GM19240 (cell line): ENCODE results near the gene UNC13C.
"Not testable (repeated sequence)": the region's sequence is repeated elsewhere in the genome, so short reads cannot be mapped to it uniquely, and the experiment has no call there.

Experiments used
- DNase-seq: peaks from one replicate; pipeline ENCODE4 v3.0.0; 2011; ENCODE audit warnings: low spot score; ENCODE audit not compliant: insufficient read length

The UNC13C gene

DNA sequence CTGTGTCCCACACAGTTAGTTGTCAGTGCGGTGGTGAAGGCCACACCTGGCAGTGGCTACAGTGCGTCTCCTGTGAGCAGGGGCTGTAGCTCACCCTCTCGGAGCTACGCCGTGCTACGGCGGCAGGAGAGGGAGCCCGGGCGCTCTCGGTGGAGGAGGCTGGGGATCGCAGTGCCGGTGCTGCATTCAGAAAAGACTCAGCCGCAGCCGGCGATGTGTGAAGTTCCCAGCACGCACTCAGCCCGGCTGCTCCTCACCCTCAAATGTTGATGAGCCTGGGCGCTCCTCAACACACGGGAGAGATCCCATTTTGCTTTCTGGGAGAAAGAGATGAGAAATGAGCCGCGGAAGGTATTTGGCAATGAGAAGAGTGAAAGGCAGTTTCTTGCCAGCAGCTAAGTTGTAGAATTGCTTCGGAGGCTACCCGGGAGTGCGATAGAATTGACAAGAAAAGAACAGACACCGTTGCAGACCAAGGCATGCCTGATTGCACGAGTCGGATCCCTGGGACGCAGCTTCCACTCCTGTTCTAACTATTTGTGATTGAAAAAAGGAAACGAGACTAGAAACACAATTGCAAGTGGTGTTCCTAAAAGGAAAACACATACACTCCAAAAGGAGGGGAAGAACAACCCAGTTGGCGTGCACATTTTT lies at the start of gene UNC13C:
TSS of gene UNC13C (plus strand) at position 189 of the 654 bp plus-strand sequence. CDS start 34,463 bp downstream, outside the sequence.
- DNase-seq = no peak

DNA sequence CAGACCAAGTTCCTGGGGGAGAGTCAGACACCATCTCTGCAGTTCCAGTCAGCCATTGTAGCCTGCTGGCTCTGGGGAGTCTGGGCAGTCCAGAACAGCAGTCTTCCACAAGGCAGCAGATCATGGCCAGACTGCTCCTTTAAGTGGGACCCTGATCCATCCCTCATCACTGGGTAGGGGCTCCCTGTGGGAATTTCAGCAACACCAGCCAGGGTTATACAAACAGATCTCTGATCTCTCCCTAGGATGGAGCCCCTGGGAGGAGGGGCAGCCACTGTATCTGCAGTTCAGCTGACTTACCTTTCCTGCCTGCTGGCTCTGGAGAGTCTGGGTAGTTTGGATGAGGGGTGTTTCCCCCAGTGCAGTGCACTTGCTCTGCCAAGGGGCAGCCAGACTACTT lies 42.1 kb upstream of the UNC13C start:
- DNase-seq = no peak

DNA sequence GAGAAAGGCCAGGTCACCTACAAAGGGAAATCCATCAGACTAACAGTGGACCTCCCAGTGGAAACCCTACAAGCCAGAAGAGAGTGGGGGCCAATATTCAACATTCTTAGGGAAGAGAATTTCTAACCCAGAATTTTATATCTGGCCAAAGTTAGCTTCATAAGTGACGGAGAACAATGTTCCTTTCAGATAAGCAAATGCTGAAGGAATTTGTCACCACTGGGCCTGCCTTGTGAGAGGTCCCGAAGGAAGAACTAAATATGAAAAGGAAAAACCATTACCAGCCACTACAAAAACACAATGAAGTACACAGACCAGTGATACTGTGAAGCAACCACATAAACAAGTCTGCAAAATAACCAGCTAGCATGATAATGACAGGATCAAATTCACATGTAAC lies 40.6 kb upstream of the UNC13C start:
- not testable (repeated sequence) for DNase-seq

DNA sequence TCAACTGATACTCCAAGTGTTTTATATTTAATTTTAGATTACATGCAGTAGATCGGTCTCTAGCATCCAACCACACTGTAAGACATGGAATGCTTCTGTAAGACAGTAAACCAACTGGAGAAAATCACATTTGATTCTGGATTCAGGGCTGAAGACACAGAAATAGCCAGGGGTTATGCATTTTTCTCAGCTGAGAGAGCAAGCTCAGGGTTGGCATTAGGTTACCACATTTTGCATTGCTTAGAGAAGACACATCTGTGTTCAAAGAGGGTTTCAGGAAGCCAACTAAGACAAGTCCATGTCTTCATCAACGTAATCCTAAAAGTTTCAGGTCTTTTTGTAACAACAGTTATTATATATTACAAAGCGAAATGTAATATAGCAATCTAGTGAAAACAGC lies 27.7 kb upstream of the UNC13C start:
- no peak for DNase-seq

DNA sequence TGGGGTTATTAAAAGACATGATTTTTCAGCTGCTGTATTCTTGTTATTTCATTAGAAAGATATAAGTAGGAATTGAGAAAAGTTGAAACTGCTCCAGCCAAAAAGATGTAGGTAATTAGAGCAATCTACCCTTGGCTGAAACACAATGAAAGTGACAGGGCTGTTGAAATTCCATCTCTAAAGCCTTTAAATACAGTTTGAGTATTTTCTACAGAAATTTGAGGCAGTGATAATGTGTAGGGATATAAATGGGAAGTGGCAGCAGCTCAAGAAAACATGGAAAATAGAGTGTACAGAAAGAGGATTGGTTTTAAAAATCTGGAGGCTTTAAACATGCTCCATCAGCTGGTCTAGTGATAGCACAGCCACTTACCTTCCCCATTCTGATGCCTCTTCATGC lies 22.8 kb upstream of the UNC13C start:
- DNase-seq = no peak

DNA sequence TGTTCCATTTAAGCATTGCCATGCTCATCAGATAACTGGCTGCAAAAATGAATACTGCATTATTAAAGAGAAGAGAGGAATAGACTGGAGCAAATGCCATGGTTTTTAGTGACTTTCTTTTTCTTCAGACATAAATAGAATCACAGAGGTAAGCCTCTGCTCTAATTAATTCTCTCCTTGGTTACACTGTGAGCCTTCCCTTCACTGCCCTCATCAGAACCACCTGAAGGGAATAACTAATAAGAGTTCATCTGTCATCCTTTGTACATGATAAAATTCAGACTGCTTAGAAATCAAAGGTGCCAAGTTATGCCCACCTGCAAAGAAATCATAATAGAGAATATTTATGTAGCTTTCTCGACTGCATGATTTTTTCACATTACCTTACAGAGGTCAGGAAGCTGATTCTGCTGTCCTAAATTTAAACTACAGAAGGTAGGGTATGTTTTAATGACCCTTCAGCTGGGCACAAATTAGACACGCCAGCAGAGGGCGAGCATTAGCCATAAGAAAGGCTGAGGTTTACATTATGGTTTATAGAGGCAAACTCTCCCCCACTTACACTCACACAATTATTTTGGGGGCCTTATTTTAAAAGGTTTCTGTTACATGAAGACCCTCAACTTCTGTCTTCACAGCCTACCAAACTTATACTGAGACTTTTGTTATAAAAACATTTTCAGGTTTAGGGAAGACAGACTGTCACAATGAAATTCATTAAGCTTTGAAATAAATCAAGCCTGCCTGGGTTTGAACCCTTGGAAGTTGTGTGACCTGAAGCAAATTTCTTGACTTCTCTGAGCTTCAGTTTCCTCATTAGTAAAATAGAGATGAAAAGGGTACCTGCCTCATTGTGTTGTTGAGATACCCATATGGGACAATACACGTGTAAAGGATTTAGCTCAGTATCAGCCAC lies 15.3 kb upstream of the UNC13C start:
- no peak for DNase-seq

DNA sequence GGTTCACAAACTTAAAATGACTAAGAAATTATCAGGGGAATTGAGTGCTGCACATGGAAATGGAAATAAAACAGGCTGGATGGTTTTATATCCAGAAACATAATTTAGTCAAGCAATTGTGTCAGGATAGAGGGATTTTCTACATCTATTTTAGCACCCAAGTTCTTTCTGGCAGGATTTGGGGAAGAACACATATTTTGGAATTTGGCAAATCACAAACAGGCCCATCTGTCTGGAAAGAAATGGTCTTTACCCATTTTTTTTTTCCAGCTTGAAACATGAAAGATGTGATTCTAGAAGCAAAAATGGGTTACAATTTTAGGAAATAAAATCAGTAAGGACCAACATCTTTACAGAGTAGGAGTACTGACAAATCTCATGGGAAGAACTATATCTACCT lies 14.4 kb upstream of the UNC13C start:
- DNase-seq = no peak

DNA sequence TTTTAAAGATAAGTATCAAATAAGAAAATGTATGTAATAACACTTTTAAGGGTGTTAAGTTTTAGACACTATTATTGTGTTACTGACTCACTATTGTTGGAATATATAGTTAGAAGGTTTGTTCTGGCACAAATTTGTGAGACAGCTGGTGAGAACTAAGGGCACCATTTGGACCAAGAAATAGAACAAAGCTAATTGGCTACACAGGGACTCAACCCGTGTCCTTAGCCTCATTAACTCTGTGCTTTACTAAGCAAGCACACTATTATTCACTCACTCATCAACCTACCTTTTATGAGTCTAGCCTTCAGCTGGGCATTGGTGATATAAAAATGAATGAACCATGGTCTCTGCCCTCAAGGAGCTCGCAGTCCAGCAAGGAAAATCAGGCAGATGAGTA lies 4.1 kb upstream of the UNC13C start:
- no peak for DNase-seq

DNA sequence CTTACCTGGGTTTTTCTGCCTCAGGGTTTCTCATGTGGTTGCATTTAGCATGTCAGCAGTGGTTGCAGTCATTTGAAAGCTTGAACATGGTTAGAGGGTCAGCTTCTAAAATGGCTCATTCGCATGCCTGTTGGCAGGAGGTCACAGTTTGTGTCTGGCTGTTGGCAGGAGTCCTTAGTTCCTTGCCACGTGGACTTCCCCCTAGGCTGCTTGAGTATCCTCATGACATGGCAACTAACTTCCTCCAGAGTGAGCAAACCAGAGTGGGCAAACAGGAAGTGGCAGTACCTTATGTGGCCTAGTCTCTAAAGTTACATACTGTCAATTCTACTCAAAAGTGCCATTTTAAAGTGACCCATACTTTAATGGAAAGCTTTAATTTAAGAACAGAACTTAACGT lies 3.4 kb upstream of the UNC13C start:
- no peak for DNase-seq

DNA sequence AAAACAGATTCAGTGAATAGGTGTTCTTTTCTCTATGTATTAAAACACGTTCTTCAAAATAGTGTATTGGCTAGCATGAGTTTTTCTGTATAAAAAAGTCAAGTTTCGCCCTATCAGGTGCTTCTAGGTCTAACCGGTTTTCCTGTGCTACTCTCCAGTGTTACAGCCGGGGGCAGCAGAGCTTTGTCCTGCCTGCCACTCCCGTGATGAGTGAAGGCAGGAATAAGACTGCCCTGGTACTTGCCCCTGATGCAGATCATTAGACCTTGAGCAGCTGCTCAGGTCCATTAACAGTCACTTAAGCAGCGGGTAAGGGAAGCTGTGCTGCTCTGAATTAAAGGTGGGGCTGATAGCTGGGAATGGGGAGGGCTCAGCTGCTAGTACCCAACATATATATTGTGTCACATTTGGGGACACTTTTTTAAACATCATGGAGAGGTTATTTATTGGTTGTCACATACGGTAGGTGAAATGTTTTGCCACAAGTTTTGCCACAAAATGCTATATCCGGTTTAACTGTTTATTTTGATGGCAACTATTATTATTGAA lies 1.3 kb upstream of the UNC13C start:
- DNase-seq = no peak

DNA sequence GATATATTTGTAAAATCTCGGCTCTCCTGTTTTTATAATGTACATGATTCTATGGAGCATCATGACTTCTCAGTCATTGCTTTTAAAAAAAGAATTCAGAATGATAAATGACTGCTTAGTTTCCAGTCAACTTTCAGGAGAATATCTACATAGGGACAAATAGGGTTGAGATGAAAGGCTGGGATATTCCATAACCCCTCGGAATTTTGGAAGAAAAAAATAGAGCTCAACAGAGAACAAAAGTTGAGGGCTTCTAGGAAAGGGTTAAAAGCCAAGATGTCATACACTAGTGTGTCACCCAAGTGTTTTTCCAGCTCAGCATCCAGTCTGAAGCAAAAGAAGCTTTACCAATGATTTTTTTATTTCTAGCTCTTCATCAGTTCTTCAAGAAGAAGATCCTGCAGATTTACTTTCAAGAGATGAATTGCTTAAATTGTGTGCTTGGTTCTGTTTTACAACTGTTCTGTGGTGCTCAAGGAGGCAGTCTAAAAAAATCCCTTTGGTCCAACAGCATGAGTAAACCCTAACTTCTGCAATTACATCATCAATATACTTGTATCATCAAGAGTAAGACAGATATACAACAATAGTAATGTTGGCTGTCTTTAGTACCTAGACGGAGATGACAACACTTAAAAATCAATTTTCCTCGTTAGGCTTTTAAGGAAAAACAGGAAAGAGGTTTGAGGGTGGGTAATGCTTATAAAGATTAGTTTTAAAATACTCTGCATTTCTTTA lies 979 bp downstream of the UNC13C start:
- no peak for DNase-seq

DNA sequence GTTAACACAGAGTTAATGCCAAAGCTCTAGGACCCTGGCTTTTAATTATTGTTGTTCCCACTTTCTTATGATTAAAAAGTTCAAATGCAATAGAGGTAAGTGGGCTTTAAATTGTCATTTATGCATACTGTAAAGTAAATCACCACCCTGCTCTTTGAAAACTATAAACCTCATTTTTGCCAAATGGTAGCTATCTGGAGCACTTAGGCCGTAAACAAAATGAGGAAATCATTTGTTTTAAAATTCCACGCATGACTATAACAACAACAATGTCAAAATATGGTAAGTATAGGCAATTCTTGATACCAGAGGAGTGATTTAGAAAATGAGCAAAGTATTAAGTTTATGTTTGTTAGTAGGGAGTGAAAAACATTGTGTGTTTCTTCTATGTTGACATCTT lies 1.8 kb downstream of the UNC13C start:
- DNase-seq = no peak

DNA sequence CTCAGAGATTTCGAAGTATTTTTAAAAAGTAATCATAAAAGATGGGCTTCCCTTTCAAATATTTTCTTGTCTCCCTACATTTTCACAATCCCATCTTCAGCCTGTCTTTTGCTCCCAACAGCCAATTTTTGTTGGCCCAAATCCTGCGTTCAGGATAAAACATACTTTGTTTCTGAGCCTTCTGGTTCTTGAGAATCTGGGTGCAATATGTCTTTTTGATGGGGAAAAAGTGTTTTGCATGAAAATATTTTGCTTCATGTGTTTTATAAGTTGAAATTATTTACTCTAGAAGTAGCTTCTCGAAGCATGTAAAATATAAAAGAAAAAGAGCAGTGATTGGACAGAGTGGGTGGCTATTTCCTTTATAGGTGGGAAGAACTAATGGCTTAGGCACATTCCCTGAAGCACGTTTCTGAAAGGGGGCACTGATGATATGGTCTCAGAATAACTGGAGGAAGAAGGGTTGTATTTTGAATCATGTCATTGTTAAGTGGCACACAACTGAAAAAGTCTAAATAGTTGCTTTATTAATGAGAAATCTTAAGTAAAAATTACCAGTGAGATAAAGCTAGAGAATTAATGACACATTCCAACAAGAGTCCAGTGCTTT lies 3.9 kb downstream of the UNC13C start:
- DNase-seq = no peak

DNA sequence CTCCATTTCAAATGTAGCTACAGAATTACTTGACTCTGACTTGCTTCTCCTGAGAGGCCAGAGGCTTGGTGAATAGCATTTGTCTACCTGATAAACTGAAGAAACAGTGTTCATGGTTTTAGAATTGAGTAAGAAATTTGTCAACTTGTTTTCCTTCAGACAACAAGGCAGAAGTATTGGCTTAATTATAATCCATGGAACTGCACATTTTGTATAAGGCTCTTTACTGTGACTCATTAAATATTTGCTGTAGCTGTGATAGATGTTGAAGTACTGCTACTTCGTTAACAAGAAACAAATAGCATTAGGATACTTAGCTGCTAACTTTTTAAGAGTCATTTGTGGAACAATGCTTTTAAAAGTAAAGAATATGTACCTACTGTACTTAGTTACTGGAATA lies 4.6 kb downstream of the UNC13C start:
- no peak for DNase-seq

DNA sequence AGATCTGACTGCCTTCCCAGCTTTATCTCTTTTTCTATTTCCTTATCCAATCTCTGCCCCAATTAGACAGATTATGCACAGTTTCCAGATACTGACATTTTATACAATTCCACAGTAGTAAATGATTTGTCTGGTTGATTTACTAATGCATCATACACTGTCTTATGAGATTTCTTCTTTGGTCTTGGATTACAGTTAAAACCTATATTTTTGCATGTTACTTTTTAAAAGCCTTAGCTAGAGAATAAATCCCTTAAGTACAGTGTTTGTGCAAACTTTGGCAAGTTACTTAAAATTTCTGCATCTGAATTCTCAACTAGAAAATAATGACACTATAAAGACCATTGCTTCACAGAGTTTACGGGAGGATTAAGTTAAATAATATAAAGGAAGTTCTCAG lies 6.0 kb downstream of the UNC13C start:
- DNase-seq = no peak

DNA sequence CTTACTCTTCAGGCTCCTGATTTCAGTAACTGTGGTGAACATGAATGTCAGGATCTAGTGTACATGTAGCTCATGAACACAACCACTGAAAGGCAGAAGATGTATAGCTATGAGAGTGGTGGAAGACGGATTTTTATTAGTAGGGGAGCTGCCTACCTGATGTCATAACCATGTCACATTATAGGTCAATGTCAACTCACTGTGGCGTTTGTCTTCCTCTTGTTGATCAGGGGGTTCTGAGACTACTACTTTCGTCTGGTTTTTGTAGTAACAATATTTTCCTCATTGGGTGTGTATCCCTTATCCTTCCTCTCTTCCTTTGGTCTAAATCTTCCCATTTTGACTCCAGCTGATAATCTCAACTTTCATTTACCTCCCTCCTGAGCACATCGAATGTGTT lies 7.3 kb downstream of the UNC13C start:
- no peak for DNase-seq

DNA sequence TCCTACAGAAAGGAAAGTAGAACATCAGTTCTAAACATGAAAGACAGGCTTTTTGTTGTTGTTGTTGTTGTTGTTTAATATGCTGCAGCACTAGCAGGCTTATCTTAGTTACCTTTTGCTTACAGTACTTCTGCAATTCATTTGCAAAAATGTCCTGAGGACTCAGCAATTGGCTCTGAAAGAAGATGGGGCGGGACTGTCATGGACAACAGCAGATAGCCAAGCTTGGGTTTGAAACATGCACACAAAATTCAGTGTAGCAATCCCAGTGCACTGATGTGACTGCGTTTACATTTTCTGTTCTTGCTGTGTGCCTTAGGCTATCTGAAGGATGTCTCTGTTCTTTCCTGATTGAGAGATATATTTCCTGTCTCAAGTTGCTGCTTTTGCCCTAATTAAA lies 9.2 kb downstream of the UNC13C start:
- no peak for DNase-seq

DNA sequence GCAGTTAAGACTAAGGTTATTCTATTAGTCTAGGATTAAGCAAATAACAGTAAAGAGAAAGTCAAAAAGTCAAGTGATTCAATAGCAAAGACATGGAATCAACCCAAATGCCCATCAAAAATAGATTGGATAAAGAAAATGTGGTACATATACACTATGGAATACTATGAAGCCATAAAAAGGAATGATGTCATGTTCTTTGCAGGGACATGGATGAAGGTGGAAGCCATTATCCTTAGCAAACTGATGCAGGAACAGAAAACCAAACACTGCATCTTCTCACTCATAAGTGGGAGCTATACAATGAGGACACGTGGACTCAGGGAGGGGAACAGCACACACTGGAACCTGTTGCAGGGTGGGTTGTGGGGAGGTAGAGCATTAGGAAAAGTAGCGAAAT lies 29.0 kb downstream of the UNC13C start:
- no peak for DNase-seq

DNA sequence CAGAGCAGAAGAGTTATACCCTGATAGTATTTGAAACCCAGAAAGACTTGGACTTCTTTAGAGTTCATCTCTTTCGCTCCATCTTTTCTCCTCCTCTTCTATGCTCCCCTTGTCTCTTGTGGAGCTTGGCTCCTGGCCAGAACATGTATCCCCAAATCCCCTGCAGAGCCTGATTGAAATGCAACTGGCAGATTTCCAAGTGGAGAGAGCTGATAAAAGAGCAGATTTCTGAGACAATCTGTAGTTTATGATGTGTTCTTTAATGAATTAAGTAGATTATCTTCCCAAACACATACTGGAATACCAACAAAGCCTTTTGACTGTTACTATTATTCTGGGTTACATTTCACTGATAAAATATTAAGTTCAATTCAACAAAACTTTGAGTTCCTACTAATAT lies 33.4 kb downstream of the UNC13C start:
- DNase-seq = no peak

DNA sequence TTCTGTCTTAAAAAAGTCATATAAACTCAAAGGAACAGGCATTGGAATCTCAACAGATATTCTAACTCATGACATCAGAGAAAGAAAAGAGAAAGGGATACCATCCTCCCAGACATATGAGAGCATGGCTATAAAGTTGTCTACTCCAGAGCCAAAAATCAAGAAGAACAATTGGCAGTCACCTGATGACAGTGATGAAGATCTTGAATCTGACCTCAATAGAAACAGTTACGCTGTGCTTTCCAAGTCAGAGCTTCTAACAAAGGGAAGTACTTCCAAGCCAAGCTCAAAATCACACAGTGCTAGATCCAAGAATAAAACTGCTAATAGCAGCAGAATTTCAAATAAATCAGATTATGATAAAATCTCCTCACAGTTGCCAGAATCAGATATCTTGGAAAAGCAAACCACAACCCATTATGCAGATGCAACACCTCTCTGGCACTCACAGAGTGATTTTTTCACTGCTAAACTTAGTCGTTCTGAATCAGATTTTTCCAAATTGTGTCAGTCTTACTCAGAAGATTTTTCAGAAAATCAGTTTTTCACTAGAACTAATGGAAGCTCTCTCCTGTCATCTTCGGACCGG lies 35.9 kb downstream of the UNC13C start:
- no peak for DNase-seq

DNA sequence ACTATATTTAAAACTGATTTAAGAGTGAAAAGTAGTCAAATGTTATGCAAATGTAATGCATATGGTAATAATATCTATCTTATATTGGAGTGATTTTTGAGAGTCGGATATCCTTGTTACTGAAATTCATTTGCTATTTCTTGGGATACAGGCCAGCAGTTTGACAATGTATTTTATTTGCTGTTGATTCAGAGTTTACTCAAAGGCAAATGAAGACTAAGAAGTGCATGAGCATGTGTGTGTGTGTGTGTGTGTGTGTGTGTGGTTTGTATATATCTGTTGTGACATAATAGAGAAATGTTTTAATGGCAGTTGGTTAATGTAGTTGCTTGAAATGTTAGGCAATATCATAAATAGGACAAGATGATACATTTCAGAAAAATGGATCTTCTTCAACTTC lies 39.0 kb downstream of the UNC13C start:
- no peak for DNase-seq
